ENCODE results near the gene PRDX4.
"Not testable (repeated sequence)": the region's sequence is repeated elsewhere in the genome, so short reads cannot be mapped to it uniquely, and the experiment has no call there.

The PRDX4 gene

DNA sequence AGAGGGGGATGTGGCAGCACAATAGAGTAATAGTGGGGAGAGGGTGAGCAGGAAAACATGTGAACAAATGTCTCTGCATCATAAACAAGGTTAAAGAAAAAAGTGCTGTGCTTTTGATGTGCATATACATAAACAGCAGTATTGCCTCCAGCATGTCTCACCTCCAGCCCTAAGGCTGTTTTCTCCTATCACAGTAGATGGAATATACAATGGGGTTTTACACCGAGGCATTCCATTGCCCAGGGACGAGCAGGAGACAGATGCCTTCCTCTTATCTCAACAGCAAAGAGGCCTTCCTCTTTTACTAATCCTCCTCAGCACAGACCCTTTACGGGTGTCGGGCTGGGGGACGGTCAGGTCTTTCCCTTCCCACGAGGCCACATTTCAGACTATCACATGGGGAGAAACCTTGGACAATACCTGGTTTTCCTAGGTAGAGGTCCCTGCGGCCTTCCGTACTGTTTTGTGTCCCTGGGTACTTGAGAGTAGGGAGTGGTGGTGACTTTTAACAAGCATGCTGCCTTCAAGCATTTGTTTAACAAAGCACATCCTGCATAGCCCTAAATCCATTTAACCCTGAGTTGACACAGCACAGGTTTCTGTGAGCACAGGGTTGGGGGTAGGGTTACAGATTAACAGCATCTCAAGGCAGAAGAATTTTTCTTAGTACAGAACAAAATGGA, 7.1 kb upstream of the PRDX4 start:
- not testable (repeated sequence) for H3K4me1 ChIP-seq (ENCODE audit: insufficient read depth, low read length); H2AFZ ChIP-seq (ENCODE audit: low read depth, low read length); H3K4me3 ChIP-seq (ENCODE audit: low read length); H3K9me3 ChIP-seq (ENCODE audit: low read length); H3K27me3 ChIP-seq (ENCODE audit: insufficient read depth, low read length); H3K36me3 ChIP-seq (ENCODE audit: insufficient read depth, low read length)

DNA sequence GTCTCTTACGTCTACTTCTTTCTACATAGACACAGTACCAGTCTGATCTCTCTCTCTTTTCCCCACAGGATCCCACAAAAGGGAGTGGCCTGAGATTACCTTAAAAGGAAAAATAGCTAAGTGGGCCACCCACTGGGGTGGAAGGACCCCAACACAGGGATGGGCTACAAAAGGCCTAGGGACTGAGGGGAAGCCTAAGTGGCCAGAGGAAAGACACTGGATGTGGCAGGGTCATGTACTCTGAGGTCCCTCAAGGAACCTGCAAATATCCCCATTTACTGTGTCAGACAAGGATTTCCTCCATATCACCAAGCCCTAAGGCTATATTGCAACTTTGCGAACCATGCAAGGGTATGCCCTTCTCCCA, 6.5 kb upstream of the PRDX4 start:
- no peaks in the 10 kb centered on the region for H3K9me3 ChIP-seq (ENCODE audit: low read length)
- peaks cover 2% of the 10 kb centered on the region for H3K27me3 ChIP-seq (ENCODE audit: insufficient read depth, low read length)
- no peaks in the 10 kb centered on the region for H3K36me3 ChIP-seq (ENCODE audit: insufficient read depth, low read length)
- H3K4me3 ChIP-seq (ENCODE audit: low read length) = no peak overlapping the region
- H2AFZ ChIP-seq (ENCODE audit: low read depth, low read length) = no peak overlapping the region
- H3K4me1 ChIP-seq (ENCODE audit: insufficient read depth, low read length) = no peaks in the 10 kb centered on the region

DNA sequence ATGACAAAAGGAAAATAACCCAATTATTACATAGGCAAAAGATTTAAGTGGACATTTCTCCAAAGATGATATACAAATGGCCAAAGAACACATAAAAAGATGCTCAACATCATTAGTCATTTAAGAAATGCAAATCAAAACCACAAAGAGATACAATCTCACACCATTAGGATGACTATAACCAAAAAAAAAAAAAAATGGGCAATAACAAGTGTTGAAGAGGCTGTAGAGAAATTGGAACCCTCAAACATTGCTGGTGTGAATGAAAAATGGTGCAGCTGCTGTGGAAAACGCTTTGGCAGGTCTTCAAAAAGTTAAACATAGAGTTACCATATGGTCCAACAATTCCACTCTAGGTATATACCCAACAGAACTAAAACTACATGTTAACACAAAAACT, 5.6 kb upstream of the PRDX4 start:
- H2AFZ ChIP-seq (ENCODE audit: low read depth, low read length) = no peak overlapping the region
- H3K36me3 ChIP-seq (ENCODE audit: insufficient read depth, low read length) = no peaks in the 10 kb centered on the region
- no peaks in the 10 kb centered on the region for H3K9me3 ChIP-seq (ENCODE audit: low read length)
- H3K4me3 ChIP-seq (ENCODE audit: low read length) = no peak overlapping the region
- peaks cover 2% of the 10 kb centered on the region for H3K27me3 ChIP-seq (ENCODE audit: insufficient read depth, low read length)
- no peaks in the 10 kb centered on the region for H3K4me1 ChIP-seq (ENCODE audit: insufficient read depth, low read length)

DNA sequence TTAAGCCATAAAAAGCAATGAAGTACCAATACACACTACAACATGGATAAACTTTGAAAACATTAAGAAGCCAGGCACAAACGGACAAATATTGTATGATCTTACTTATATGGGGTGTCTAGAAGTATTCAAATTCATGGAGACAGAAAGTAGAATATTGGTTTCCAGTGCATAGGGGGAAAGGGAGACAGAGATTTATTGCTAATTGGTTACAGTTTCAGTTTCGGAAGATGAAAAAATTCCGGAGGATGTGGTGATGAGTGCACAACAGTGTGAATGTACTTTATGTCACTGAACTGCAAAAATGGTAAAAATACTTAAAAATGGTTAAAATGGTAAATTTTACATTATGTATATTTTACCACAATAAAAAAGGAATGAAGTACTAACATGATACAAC, 5.1 kb upstream of the PRDX4 start:
- Histone ChIP-seq H2AFZ (ENCODE audit: low read depth, low read length) (no peak overlapping the region), H3K9me3 (ENCODE audit: low read length) (no peaks in the 10 kb centered on the region), H3K4me1 (ENCODE audit: insufficient read depth, low read length) (no peaks in the 10 kb centered on the region), H3K27me3 (ENCODE audit: insufficient read depth, low read length) (peaks cover 2% of the 10 kb centered on the region), H3K4me3 (ENCODE audit: low read length) (no peak overlapping the region), H3K36me3 (ENCODE audit: insufficient read depth, low read length) (no peaks in the 10 kb centered on the region)

DNA sequence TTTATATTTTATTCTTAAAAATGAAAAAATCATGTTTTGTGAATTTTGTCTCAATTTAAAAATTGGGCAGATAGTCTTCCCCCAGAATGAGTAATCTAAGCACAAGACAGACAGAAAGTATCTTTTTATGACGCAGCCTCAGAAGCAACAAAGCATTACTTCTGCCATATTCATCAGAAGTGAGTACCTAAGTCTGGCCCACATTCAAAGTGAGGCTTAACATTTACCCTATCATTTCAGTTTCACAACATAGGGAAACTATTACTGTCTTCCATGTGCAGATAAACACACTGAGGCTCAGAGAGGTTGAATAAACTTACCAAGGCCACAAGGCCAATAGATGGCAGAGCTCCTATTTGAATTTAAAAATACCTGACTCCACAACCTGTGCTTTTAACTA, 4.4 kb upstream of the PRDX4 start:
- H3K36me3 ChIP-seq (ENCODE audit: insufficient read depth, low read length) = no peaks in the 10 kb centered on the region
- H2AFZ ChIP-seq (ENCODE audit: low read depth, low read length) = no peak overlapping the region
- peaks cover 2% of the 10 kb centered on the region for H3K27me3 ChIP-seq (ENCODE audit: insufficient read depth, low read length)
- H3K4me1 ChIP-seq (ENCODE audit: insufficient read depth, low read length) = no peaks in the 10 kb centered on the region
- H3K4me3 ChIP-seq (ENCODE audit: low read length) = no peak overlapping the region
- H3K9me3 ChIP-seq (ENCODE audit: low read length) = no peaks in the 10 kb centered on the region

DNA sequence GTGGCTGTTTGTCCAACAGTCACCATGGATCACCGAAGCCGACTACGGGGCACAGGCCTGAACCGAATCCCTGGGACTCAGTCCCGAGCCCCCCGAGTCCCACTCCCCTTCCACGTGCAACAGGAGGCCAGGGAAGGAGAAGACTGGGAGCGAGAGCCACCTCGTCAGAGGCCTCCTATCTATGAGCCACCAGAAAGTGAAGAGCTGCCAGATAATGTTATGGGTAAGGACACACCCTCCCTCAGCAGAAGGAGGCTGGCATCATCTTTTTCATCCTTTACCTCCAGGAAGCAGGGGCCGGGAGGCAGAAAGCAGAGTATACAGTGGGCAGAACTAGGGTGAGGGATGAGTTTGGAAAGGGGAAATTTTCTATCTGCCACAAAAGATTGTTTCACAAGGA, 2.8 kb upstream of the PRDX4 start:
- Histone ChIP-seq H3K36me3 (ENCODE audit: insufficient read depth, low read length) (no peaks in the 10 kb centered on the region), H2AFZ (ENCODE audit: low read depth, low read length) (no peak overlapping the region), H3K4me3 (ENCODE audit: low read length) (no peak overlapping the region), H3K4me1 (ENCODE audit: insufficient read depth, low read length) (no peaks in the 10 kb centered on the region), H3K27me3 (ENCODE audit: insufficient read depth, low read length) (peaks cover 2% of the 10 kb centered on the region), H3K9me3 (ENCODE audit: low read length) (no peaks in the 10 kb centered on the region)

DNA sequence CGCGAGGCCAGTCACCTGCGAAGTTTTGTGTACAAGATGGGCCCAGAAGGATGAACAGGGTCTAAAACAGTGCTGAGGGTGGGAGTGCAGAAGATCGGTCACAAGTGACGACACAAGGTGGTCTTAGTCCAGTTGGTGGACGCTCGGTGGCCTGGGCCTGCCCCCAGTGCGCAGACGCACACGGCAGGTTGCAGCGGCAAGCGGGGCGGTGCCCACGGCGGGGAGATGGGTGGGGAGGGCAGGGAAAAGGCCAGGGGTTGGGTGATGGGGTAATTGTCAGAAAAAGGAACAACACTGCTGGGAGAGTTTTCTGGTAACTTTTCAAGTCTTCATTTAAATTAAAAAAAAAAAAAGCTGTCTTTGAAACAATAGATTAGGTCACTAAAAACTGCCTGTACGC, 1.0 kb upstream of the PRDX4 start:
- H3K9me3 ChIP-seq (ENCODE audit: low read length) = no peaks in the 10 kb centered on the region
- no peaks in the 10 kb centered on the region for H3K4me1 ChIP-seq (ENCODE audit: insufficient read depth, low read length)
- H3K4me3 ChIP-seq (ENCODE audit: low read length) = no peak overlapping the region
- H3K27me3 ChIP-seq (ENCODE audit: insufficient read depth, low read length) = no peaks in the 10 kb centered on the region
- no peak overlapping the region for H2AFZ ChIP-seq (ENCODE audit: low read depth, low read length)
- peaks cover 1% of the 10 kb centered on the region for H3K36me3 ChIP-seq (ENCODE audit: insufficient read depth, low read length)

DNA sequence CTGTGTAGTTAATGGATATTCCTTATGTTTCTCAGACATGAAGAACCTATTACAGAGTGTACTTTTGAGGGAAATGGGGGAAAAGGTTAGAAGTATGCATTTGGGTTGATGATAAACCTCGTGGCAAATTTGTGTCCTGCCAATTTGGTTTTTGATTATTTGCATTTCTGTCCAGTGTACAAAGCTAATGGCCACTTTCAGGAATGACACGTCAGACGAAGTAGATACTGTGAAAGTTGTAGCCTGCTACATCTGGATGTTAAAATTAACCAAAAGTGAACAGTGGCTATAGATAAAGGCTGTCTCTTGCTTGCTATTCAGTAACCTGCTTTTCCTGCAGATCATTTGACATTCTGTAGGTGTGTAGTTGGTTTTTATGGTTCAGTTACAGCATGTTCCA, 1.0 kb downstream of the PRDX4 start:
- Histone ChIP-seq H2AFZ (ENCODE audit: low read depth, low read length) (peak overlapping the region; percentile 81), H3K4me3 (ENCODE audit: low read length) (peak overlapping the region; percentile 74), H3K4me1 (ENCODE audit: insufficient read depth, low read length) (no peaks in the 10 kb centered on the region), H3K9me3 (ENCODE audit: low read length) (no peaks in the 10 kb centered on the region), H3K36me3 (ENCODE audit: insufficient read depth, low read length) (peaks cover 6% of the 10 kb centered on the region), H3K27me3 (ENCODE audit: insufficient read depth, low read length) (no peaks in the 10 kb centered on the region)

DNA sequence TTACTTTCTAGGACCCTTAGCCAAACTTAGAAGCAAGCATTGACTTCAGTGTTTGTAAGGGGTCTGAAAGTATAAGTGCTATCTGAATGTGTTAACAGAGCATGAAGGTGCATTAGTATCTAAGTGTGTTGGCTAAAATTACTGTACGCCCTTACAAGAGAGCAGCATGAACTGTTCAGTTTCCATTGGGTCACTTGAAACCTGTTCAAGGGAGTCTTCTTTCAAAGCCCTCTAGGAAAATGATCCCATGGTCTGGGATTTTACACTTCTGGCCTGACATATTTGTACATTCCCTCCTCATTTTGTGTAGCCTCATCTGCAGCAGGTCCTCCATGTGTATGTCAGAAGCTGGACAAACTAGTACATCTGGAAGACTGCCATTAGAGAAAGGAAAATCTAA, 3.2 kb downstream of the PRDX4 start:
- Histone ChIP-seq H3K4me1 (ENCODE audit: insufficient read depth, low read length) (no peaks in the 10 kb centered on the region), H3K4me3 (ENCODE audit: low read length) (no peak overlapping the region), H3K36me3 (ENCODE audit: insufficient read depth, low read length) (peaks cover 6% of the 10 kb centered on the region), H3K27me3 (ENCODE audit: insufficient read depth, low read length) (no peaks in the 10 kb centered on the region), H2AFZ (ENCODE audit: low read depth, low read length) (no peak overlapping the region), H3K9me3 (ENCODE audit: low read length) (no peaks in the 10 kb centered on the region)

DNA sequence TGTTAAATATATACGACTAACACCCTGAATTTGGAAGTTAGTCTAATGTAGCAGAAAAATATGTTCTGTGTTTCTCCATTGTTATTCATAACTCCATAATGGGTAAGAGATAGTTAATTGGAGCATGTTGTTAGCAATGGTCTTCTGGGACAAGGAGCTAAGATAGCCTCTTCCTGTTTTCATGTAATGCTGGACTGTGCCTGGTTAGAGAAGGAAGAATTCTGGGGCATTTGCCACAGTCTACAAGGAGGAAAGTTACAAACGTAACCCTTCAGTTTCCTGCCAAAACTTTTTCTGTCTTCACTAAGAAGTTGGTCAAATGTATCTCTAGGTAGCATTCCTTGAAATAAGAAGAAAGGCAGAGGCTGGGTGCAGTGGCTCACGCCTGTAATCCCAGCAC, 5.8 kb downstream of the PRDX4 start:
- H3K27me3 ChIP-seq (ENCODE audit: insufficient read depth, low read length) = no peaks in the 10 kb centered on the region
- no peak overlapping the region for H2AFZ ChIP-seq (ENCODE audit: low read depth, low read length)
- no peaks in the 10 kb centered on the region for H3K9me3 ChIP-seq (ENCODE audit: low read length)
- H3K36me3 ChIP-seq (ENCODE audit: insufficient read depth, low read length) = peaks cover 13% of the 10 kb centered on the region
- H3K4me3 ChIP-seq (ENCODE audit: low read length) = no peak overlapping the region
- H3K4me1 ChIP-seq (ENCODE audit: insufficient read depth, low read length) = no peaks in the 10 kb centered on the region

DNA sequence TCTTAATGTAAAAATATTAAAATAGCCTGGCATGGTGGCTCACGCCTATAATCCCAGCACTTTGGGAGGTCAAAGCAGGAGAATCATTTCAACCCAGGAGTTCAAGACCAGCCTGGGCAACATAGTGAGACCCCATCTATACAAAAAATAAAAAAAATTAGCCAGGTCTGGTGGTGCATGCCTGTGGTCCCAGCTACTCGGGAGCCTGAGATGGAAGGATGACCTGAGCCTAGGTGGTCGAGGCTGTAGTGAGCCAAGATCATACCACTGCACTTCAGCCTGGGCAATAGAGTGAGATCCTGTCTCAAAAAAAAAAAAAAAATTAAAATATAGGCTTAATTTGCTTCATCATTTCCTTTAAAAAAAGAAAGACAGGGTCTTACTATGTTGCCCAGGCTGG, 9.2 kb downstream of the PRDX4 start:
- H3K4me1 ChIP-seq (ENCODE audit: insufficient read depth, low read length); H2AFZ ChIP-seq (ENCODE audit: low read depth, low read length); H3K27me3 ChIP-seq (ENCODE audit: insufficient read depth, low read length); H3K9me3 ChIP-seq (ENCODE audit: low read length); H3K4me3 ChIP-seq (ENCODE audit: low read length): not testable (repeated sequence)
- peaks cover 13% of the 10 kb centered on the region for H3K36me3 ChIP-seq (ENCODE audit: insufficient read depth, low read length)

DNA sequence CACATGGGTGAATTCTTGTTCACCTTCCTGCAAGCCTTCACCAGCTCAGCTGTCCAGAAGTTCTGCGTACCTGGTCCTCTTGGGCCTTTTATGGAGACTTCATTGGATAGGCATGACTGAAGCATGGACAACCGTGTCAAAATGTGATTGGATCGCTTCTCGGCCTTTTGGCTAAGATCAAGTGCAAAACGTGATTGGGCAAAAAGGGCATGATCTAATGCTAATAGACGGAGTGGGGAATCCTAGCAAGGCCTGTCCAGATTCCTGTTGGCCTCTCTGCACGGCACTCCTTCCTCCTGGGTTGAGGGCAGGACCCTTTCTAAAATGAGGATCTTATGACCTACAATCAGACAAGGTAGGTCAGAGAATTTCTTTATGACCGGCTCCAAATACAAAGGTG, 24.9 kb downstream of the PRDX4 start:
- Histone ChIP-seq H3K36me3 (ENCODE audit: insufficient read depth, low read length) (no peaks in the 10 kb centered on the region), H3K4me1 (ENCODE audit: insufficient read depth, low read length) (no peaks in the 10 kb centered on the region), H2AFZ (ENCODE audit: low read depth, low read length) (no peak overlapping the region), H3K4me3 (ENCODE audit: low read length) (no peak overlapping the region), H3K27me3 (ENCODE audit: insufficient read depth, low read length) (no peaks in the 10 kb centered on the region), H3K9me3 (ENCODE audit: low read length) (no peaks in the 10 kb centered on the region)

DNA sequence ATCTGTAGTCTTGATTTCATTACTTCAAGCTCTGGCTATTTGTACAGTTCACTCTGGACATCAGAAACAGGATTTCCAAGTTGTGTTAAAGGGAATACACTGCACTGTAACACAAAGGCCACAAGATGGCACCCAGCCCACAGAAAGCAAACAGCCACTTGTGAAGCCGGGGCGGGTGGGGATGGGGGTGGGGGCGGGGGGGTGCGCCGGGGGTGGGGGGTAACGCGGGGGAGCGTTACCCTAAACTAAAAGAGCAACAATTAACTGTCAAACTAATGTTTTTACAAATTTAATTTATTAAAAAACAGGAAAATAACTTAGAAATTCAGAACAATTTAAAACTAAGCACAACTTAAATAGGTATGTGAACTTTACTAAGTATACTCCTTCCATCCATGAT, 27.3 kb downstream of the PRDX4 start:
- Histone ChIP-seq H2AFZ (ENCODE audit: low read depth, low read length) (no peak overlapping the region), H3K4me1 (ENCODE audit: insufficient read depth, low read length) (no peaks in the 10 kb centered on the region), H3K9me3 (ENCODE audit: low read length) (no peaks in the 10 kb centered on the region), H3K4me3 (ENCODE audit: low read length) (no peak overlapping the region), H3K27me3 (ENCODE audit: insufficient read depth, low read length) (no peaks in the 10 kb centered on the region), H3K36me3 (ENCODE audit: insufficient read depth, low read length) (no peaks in the 10 kb centered on the region)

DNA sequence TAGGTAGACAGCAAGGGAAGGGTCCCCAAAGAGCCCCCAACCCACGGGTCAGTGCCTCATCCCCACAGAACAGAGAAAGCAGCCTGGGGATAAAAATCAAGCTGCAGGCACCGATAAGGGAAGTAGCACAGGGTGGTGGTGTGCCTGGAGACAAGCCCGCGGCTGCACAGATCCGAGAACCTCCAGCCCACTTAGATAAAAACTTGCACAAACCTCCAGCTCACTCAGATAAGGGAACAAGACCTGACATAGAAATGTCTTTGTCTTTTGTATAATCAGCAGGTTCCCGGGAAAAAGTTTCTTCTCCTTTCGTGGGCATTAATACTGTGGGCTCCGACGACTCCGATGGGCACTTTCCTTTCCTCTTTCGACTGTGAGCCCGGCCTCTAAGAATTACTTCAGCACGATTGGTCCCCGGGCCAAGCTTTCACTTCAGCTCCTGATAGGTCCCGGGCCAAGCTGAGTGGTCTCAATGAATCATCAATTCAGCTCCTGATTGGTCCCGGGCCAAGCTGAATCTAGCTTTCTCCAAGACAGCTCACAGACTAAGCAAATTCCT, 32.4 kb downstream of the PRDX4 start:
- no peak overlapping the region for H2AFZ ChIP-seq (ENCODE audit: low read depth, low read length)
- H3K4me1 ChIP-seq (ENCODE audit: insufficient read depth, low read length) = no peaks in the 10 kb centered on the region
- no peaks in the 10 kb centered on the region for H3K27me3 ChIP-seq (ENCODE audit: insufficient read depth, low read length)
- H3K4me3 ChIP-seq (ENCODE audit: low read length) = no peak overlapping the region
- no peaks in the 10 kb centered on the region for H3K9me3 ChIP-seq (ENCODE audit: low read length)
- H3K36me3 ChIP-seq (ENCODE audit: insufficient read depth, low read length) = peaks cover 4% of the 10 kb centered on the region

Measured in neuron (in vitro differentiated cells).